Peyer's patch (tissue), 4 donors: ENCODE measurements around the gene MAGEA11. TPM values are rescaled to one million over a fixed set of nuclear protein-coding genes. Genes with fewer than 3 reads are reported as not detected.
"Not testable (repeated sequence)": the region's sequence is repeated elsewhere in the genome, so short reads cannot be mapped to it uniquely, and the experiment has no call there.

Source experiments
- DNase-seq, 3 donors: peaks; one replicate each; pipeline ENCODE4 v3.0.0-alpha.2; 2017 to 2019
- H3K27ac ChIP-seq, 4 donors: fragments of 200-600 bp; sonication (generic); one replicate each; pipeline ENCODE4 v1.5.1; 2016 to 2019
- H3K27me3 ChIP-seq, 2 donors: fragments of 200-600 bp; sonication (generic); one replicate each; pipeline ENCODE4 v1.5.1; 2019
- H3K36me3 ChIP-seq, 3 donors: fragments of 200-600 bp; sonication (generic); one replicate each; pipeline ENCODE4 v1.5.1; 2016 to 2019
- H3K4me1 ChIP-seq, 4 donors: fragments of 200-600 bp; sonication (generic); one replicate each; pipeline ENCODE4 v1.5.1; 2016 to 2019
- H3K4me3 ChIP-seq, 4 donors: fragments of 200-600 bp; sonication (generic); 1 replicate in 3 of 4; 2 replicates in 1 of 4; pipeline ENCODE4 v1.5.1; 2016 to 2019; ENCODE audit warnings: mild to moderate bottlenecking in 1 of 4
- H3K9me3 ChIP-seq, 4 donors: fragments of 200-600 bp; sonication (generic); one replicate each; pipeline ENCODE4 v1.5.1; 2016 to 2019; ENCODE audit warnings: mild to moderate bottlenecking in 1 of 4
- POLR2A ChIP-seq, 2 donors: fragments of 450-650 bp; IDR thresholded peaks; one replicate each; pipeline ENCODE4 v1.5.1; 2017; ENCODE audit warnings: antibody characterized with exemption in 2 of 2, mild to moderate bottlenecking in 2 of 2, moderate library complexity in 2 of 2
- total RNA-seq, 4 donors: library from RNA; depleted of rRNA; stranded (reverse); fragments of >200 nt; gene quantifications; one replicate each; pipeline ENCODE4 v1.1.0, GENCODE V29; 2016
- TF ChIP-seq, protein P1 (sequence below), 6 experiments: fragments of 450-650 bp in 4 of 6; fragments of 200-600 bp in 2 of 6; sonication (generic) in 1 of 6; IDR thresholded peaks; one replicate each; pipeline ENCODE4 v1.5.1; 2017 to 2019; ENCODE audit warnings: antibody characterized with exemption in 6 of 6, mild to moderate bottlenecking in 3 of 6, moderate library complexity in 1 of 6

MAGEA11 gene
- total RNA-seq, 4 donors from 2014 or later: not detected

DNA sequence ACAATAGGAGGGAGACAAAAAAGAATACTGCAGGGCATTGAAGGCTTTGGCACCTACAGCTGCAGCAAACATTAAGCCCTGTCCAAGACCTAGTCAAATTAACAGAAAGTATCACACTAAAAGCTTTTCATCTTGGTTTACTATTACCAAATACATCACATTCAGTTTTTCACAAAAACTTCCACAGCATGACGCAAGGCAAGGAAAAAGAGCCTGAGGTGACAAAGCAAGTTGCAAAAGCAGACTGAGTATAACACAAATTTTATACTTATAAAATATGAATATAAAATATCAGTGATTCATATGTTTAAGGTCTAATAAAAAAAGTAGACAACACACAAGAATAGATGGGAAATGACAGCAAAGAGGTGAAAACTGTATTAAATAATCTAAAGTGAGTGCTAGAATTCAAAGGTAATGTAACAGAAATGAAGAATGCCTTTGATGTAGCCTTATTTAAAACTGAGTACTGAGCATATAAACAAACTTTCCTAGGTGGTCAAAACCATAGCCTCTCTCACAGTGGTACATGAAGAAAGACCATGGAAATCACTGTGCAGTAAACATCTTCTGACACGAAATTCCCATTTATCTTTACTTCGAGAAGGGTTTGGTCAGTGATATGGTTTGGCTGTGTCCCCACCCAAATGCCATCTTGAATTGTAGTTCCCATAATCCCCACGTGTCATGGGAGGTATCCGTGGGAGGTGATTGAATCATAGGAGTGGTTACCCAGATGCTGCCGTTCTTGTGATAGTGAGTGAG, 27.7 kb upstream of the MAGEA11 start:
- H3K4me3 ChIP-seq: no peak overlapping the region
- no peak for DNase-seq
- H3K36me3 ChIP-seq: no peaks in the 10 kb centered on the region
- no peaks in the 10 kb centered on the region for H3K27me3 ChIP-seq
- H3K4me1 ChIP-seq: no peaks in the 10 kb centered on the region
- TF ChIP-seq, protein P1, sequence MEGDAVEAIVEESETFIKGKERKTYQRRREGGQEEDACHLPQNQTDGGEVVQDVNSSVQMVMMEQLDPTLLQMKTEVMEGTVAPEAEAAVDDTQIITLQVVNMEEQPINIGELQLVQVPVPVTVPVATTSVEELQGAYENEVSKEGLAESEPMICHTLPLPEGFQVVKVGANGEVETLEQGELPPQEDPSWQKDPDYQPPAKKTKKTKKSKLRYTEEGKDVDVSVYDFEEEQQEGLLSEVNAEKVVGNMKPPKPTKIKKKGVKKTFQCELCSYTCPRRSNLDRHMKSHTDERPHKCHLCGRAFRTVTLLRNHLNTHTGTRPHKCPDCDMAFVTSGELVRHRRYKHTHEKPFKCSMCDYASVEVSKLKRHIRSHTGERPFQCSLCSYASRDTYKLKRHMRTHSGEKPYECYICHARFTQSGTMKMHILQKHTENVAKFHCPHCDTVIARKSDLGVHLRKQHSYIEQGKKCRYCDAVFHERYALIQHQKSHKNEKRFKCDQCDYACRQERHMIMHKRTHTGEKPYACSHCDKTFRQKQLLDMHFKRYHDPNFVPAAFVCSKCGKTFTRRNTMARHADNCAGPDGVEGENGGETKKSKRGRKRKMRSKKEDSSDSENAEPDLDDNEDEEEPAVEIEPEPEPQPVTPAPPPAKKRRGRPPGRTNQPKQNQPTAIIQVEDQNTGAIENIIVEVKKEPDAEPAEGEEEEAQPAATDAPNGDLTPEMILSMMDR (IDR thresholded peaks at IDR 0.05): no peak
- TF ChIP-seq POLR2A (IDR thresholded peaks at IDR 0.05): no peak
- H3K9me3 ChIP-seq: no peaks in the 10 kb centered on the region
- H3K27ac ChIP-seq: no peak overlapping the region

DNA sequence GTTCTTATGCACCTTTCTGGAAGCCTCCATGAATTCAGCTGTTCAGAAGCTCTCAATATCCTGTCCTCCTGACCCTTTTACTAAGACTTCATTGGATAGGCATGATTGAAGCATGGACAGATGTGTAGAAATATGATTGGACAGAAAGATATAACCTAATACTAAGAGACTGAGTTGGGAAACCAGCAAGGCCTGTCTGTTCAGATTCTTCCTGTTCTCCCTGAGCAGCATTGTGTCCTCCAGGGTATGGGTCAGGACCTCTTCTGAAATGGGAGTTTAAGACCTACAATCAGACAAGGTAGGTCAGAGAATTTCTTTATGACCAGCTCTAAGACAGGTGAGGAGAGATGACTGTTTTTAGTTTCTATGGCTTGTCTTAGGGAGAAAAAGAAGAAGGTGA, 23.9 kb upstream of the MAGEA11 start:
- DNase-seq: no peak
- Histone ChIP-seq H3K36me3 (no peaks in the 10 kb centered on the region), H3K9me3 (no peaks in the 10 kb centered on the region), H3K27ac (no peak overlapping the region), H3K4me3 (no peak overlapping the region), H3K4me1 (no peaks in the 10 kb centered on the region), H3K27me3 (no peaks in the 10 kb centered on the region)
- TF ChIP-seq POLR2A (IDR thresholded peaks at IDR 0.05): no peak
- TF ChIP-seq, protein P1 (IDR thresholded peaks at IDR 0.05): no peak

DNA sequence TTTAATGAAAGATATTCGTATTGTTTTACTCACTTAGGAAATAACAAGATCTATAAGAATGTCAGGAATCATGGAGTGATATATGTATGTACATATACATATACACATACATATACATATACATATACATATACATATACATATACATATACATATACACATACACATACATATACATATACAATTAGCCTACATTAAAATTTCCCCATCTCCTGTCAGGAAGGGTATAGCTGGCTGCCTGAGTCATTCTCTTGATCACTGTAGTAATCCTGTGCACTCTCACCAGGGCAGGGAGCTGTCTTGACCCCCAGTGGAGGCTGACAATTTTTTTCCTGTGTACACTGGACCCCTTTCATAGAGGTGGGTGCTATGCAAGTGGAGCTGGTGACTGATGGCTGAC, 23.3 kb upstream of the MAGEA11 start:
- no peak overlapping the region for H3K4me3 ChIP-seq
- H3K27me3 ChIP-seq: no peaks in the 10 kb centered on the region
- H3K9me3 ChIP-seq: no peaks in the 10 kb centered on the region
- no peak overlapping the region for H3K27ac ChIP-seq
- TF ChIP-seq POLR2A (IDR thresholded peaks at IDR 0.05): no peak
- TF ChIP-seq, protein P1 (IDR thresholded peaks at IDR 0.05): no peak
- no peak for DNase-seq
- no peaks in the 10 kb centered on the region for H3K4me1 ChIP-seq
- H3K36me3 ChIP-seq: no peaks in the 10 kb centered on the region

DNA sequence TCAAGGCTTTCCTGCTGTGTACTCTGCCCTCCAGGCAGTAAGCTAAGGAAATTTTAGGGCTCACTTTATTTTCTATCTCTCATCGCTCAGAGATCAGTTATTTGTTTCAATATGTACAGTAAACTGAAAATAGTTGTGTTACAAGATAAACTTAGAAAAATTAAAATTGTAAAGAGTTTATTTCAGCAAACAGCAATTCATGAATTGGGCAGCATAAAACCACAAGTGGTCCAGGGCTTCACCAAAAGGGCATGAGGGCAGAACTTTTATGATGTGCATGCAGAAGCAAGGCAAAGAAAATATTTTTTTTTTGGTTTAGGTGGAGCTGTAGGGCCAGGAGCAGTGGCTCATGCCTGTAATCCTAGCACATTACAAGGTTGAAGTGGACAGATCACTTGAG, 20.1 kb upstream of the MAGEA11 start:
- Histone ChIP-seq H3K27ac (no peak overlapping the region), H3K4me1 (no peaks in the 10 kb centered on the region), H3K27me3 (no peaks in the 10 kb centered on the region), H3K9me3 (no peaks in the 10 kb centered on the region), H3K36me3 (no peaks in the 10 kb centered on the region), H3K4me3 (no peak overlapping the region)
- no peak for TF ChIP-seq POLR2A (IDR thresholded peaks at IDR 0.05)
- TF ChIP-seq, protein P1 (IDR thresholded peaks at IDR 0.05): no peak
- no peak for DNase-seq

DNA sequence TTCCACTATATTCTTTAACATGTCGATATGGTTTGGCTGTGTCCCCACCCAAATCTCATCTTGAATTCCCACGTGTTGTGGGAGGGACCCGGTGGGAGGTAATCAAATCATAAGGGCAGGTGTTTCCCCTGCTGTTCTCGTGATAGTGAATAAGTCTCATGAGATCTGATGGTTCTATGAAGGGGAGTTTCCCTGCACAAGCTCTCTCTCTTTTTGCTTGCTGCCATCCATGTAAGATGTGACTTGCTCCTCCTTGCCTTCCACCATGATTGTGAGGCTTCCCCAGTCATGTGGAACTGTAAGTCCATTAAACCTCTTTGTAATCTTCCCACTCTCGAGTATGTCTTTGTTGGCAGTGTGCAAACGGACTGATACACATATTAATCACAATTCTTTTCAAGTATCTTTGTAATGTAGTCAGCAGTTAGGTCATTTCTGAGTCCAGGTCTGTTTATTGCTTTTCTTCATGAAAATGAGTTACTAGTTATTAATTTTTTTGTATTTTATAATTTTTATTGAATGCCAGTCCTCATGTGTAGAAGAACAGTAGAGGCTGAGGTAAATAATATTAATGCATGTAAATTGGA, 19.1 kb upstream of the MAGEA11 start:
- H3K9me3 ChIP-seq, H3K4me1 ChIP-seq, DNase-seq, H3K27ac ChIP-seq, H3K4me3 ChIP-seq, H3K36me3 ChIP-seq, H3K27me3 ChIP-seq: not testable (repeated sequence)

DNA sequence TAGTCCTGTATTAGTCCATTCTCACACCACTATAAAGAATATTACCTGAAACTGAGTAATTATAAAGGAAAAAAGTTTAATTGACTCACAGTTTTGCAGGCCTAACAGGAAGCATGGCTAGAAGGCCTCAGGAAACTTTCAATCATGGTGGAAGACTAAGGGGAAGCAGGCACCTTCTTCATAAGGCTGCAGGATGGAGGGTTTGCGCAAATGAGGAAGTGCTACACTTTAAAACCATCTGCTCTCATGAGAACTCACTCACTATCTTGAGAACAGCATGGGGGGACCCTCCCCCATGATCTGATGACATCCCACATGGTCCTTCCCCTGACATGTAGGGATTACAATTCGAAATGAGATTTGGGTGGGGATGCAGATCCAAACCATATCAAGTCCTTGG, 12.1 kb upstream of the MAGEA11 start:
- Histone ChIP-seq H3K36me3 (no peaks in the 10 kb centered on the region), H3K4me1 (no peaks in the 10 kb centered on the region), H3K9me3 (no peaks in the 10 kb centered on the region), H3K27me3 (no peaks in the 10 kb centered on the region), H3K27ac (no peak overlapping the region), H3K4me3 (no peak overlapping the region)
- TF ChIP-seq, protein P1 (IDR thresholded peaks at IDR 0.05): no peak
- TF ChIP-seq POLR2A (IDR thresholded peaks at IDR 0.05): no peak
- DNase-seq: no peak
